ENCODE measurements around the gene MPO.

The MPO gene

DNA sequence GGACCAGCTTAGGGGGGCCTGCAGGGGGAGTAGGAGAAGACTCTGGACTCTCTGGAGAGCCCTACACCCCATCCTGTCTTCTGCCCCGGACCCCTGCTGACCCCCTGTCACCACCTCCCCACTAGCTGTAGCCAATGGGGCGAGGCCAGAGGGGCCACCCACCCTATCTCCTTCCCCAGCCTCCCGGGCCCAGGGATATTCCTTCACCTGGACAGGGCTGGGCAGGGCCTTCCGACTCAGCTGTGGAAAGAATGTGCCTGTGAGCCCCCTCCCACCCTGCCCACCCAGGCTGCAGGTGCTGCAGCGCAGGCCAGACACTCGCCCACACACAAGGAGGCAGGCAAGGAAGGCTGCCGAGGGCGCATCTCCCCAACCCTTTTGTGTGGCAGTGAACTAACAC is 24.9 kb upstream of the MPO start:
- in situ Hi-C loops (cut with HindIII; ENCODE audit: low pct_ligation_motif_present, low sequenced_read_pairs) = no loop called here
- no peak overlapping the region for H3K27ac ChIP-seq
- TF ChIP-seq, protein P1, sequence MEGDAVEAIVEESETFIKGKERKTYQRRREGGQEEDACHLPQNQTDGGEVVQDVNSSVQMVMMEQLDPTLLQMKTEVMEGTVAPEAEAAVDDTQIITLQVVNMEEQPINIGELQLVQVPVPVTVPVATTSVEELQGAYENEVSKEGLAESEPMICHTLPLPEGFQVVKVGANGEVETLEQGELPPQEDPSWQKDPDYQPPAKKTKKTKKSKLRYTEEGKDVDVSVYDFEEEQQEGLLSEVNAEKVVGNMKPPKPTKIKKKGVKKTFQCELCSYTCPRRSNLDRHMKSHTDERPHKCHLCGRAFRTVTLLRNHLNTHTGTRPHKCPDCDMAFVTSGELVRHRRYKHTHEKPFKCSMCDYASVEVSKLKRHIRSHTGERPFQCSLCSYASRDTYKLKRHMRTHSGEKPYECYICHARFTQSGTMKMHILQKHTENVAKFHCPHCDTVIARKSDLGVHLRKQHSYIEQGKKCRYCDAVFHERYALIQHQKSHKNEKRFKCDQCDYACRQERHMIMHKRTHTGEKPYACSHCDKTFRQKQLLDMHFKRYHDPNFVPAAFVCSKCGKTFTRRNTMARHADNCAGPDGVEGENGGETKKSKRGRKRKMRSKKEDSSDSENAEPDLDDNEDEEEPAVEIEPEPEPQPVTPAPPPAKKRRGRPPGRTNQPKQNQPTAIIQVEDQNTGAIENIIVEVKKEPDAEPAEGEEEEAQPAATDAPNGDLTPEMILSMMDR (IDR thresholded peaks at IDR 0.05; ENCODE audit: low read depth, low read length, missing control alignments) = no peak
- no peak for DNase-seq
- H3K36me3 ChIP-seq (replicated peaks) = no peaks in the 10 kb centered on the region
- H3K27me3 ChIP-seq (replicated peaks) = no peaks in the 10 kb centered on the region
- no peak overlapping the region for H3K4me3 ChIP-seq (ENCODE audit: low read depth, low read length)

- no peak for DNase-seq
- Histone ChIP-seq H3K4me3 (ENCODE audit: low read depth, low read length) (no peak overlapping the region), H3K27me3 (replicated peaks) (no peaks in the 10 kb centered on the region), H3K36me3 (replicated peaks) (no peaks in the 10 kb centered on the region), H3K27ac (no peak overlapping the region)
- TF ChIP-seq, protein P1 (IDR thresholded peaks at IDR 0.05; ENCODE audit: low read depth, low read length, missing control alignments) = no peak
- in situ Hi-C loops (cut with HindIII; ENCODE audit: low pct_ligation_motif_present, low sequenced_read_pairs) = no loop called here
Observed at GRCh38 chr17:58304750-58305486, 24.2 kb upstream of the MPO start.

DNA sequence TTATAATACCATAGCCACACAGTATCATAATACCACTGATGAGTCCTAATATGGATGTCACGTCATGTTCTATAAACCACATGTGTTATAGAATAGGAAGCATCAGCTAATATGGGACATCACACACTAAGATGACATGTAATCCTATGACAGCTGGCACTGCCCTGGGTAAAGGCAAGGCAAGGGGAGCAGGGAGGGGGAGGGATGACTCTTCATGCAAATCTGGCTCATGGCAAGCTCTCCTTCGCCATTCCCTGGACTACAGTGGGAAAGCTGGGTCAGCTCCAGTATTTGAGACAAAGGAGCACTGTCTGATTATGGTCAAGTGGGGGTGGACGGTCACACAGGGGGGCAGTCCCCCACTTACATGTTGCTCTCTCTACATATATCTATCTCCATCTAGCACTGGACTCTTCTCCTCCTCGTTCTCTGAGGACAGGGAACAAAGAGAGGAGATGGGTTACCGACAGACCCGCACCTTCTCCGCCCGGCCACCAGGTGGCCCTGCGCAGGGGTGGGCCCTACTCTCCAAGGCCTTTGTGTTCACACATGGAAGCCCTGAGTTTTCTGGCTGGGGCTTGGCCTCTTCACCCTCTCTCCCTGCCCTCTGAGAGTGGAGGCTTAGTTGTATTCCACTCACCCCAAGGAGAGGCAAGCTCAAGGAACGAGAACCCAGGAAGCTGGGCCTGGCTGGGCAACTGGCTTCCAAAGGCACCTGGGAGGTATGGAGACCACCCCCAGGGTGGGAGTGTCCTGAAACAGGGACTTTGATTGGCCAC is 23.4 kb upstream of the MPO start:
- in situ Hi-C loops (cut with HindIII; ENCODE audit: low pct_ligation_motif_present, low sequenced_read_pairs) = no loop called here
- H3K4me3 ChIP-seq (ENCODE audit: low read depth, low read length) = no peak overlapping the region
- TF ChIP-seq, protein P1 (IDR thresholded peaks at IDR 0.05; ENCODE audit: low read depth, low read length, missing control alignments) = peak; percentile 91
- no peaks in the 10 kb centered on the region for H3K36me3 ChIP-seq (replicated peaks)
- H3K27me3 ChIP-seq (replicated peaks) = no peaks in the 10 kb centered on the region
- no peak overlapping the region for H3K27ac ChIP-seq
- DNase-seq = peak; percentile 24

GRCh38 chr17:58302919-58303585 is 22.3 kb upstream of the MPO start:
- in situ Hi-C loops (cut with HindIII; ENCODE audit: low pct_ligation_motif_present, low sequenced_read_pairs) = no loop called here
- H3K27me3 ChIP-seq (replicated peaks) = no peaks in the 10 kb centered on the region

GRCh38 chr17:58302171-58302918 is 21.6 kb upstream of the MPO start:
- no peak for DNase-seq
- no peaks in the 10 kb centered on the region for H3K36me3 ChIP-seq (replicated peaks)
- no peak overlapping the region for H3K27ac ChIP-seq
- TF ChIP-seq, protein P1 (IDR thresholded peaks at IDR 0.05; ENCODE audit: low read depth, low read length, missing control alignments) = no peak
- no peaks in the 10 kb centered on the region for H3K27me3 ChIP-seq (replicated peaks)
- in situ Hi-C loops (cut with HindIII; ENCODE audit: low pct_ligation_motif_present, low sequenced_read_pairs) = no loop called here
- H3K4me3 ChIP-seq (ENCODE audit: low read depth, low read length) = no peak overlapping the region

More at GRCh38 chr17:58302919-58303585, 22.3 kb upstream of the MPO start:
- H3K27ac ChIP-seq = no peak overlapping the region
- H3K4me3 ChIP-seq (ENCODE audit: low read depth, low read length) = no peak overlapping the region
- DNase-seq = no peak
- TF ChIP-seq, protein P1 (IDR thresholded peaks at IDR 0.05; ENCODE audit: low read depth, low read length, missing control alignments) = no peak
- H3K36me3 ChIP-seq (replicated peaks) = no peaks in the 10 kb centered on the region

All from brain microvascular endothelial cell (primary cell).